ENCODE data around the gene PRXL2A. TPM values are rescaled to one million over a fixed set of nuclear protein-coding genes. Genes with fewer than 3 reads are reported as not detected.

PRXL2A gene
- total RNA-seq, 1 experiment from 2014 or later = 47.1 TPM

DNA sequence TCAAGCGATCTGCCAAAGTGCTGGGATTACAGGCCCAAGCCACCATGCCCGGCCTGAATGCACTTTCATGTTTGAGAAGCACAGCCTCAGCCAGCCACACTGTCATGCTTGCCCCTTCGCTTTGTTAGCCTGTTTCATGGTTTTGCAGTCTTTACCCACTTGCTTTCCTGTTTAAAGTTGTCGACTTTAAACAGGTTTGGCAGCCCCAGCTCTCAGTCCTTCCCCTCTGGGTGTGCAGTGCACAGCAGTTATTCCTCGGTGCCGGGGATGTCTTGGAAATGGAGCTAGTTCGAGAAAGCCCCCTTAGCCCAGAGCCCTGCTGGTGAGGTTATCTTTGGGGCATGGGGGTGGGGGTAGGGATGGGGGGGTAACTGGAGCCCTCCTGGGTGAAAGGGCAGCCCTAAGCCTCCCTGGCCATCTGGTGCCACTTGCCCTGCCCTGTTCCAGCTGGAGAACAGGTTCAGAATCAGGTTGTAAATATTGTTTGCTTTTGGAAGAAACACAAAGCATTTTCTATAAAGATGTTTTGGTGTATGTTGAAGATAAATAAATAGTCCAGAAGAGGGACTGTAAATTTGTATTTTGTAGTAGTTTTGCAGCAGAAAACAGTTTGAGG, 60.6 kb downstream of the PRXL2A start:
- no peak overlapping the region for H3K27ac ChIP-seq (ENCODE audit: insufficient read length, low read depth, low read length)
- no peaks in the 10 kb centered on the region for H4K20me1 ChIP-seq (ENCODE audit: control insufficient read depth, insufficient read depth, insufficient read length)
- peaks cover 2% of the 10 kb centered on the region for H3K79me1 ChIP-seq (ENCODE audit: insufficient read depth, low read depth, low read length, poor library complexity, severe bottlenecking)
- H2BK15ac ChIP-seq (ENCODE audit: low read depth, low read length) = no peak overlapping the region
- no peak overlapping the region for H2AK5ac ChIP-seq (ENCODE audit: insufficient read length, low read length)
- no peak overlapping the region for H3T11ph ChIP-seq (ENCODE audit: low read length)
- WGBS (ENCODE audit: extremely low coverage, insufficient read length, low lambda C conversion rate) = no CpG with 5 or more reads among the region's 7 CpGs
- peaks cover 3% of the 10 kb centered on the region for H3K23me2 ChIP-seq (ENCODE audit: insufficient read length, low read depth, low read length, poor library complexity, severe bottlenecking)
- H3K4ac ChIP-seq (ENCODE audit: low read depth, low read length) = no peak overlapping the region
- DNase-seq = no peak
- H3K79me2 ChIP-seq (ENCODE audit: insufficient read depth, low read length) = peaks cover 5% of the 10 kb centered on the region; the same call in 1 of the 2 replicates
- no peaks in the 10 kb centered on the region for H3K9me3 ChIP-seq (ENCODE audit: control insufficient read depth, low read depth, low read length)
- peaks cover 17% of the 10 kb centered on the region; the same call in 1 of the 2 replicates for H3K4me1 ChIP-seq (ENCODE audit: insufficient read depth, low read length)
- no peak overlapping the region for H3K56ac ChIP-seq (ENCODE audit: insufficient read length, low read depth, low read length)
- no peak overlapping the region for H2AFZ ChIP-seq (ENCODE audit: low read length)
- H3K27me3 ChIP-seq (ENCODE audit: insufficient read depth, low read length) = no peaks in the 10 kb centered on the region; the same call in 1 of the 2 replicates
- no peak overlapping the region for H2BK5ac ChIP-seq (ENCODE audit: insufficient read length, low read length)
- H2BK120ac ChIP-seq (ENCODE audit: low read depth, low read length, poor library complexity, severe bottlenecking) = no peak overlapping the region
- no peak overlapping the region for H2BK20ac ChIP-seq (ENCODE audit: low read depth, low read length, poor library complexity, severe bottlenecking)
- Mint-ChIP-seq H3K27ac (no peak overlapping the region), H3K9me3 (no peaks in the 10 kb centered on the region), H3K4me1 (peaks cover 57 to 71% of the 10 kb centered on the region in 2 experiments), H3K36me3 (ENCODE audit: insufficient read depth in 1 of 3, low read depth in 3 of 3) (peaks cover 8 to 19% (median 19%) of the 10 kb centered on the region in 3 experiments; a peak in 6 of 7 replicates), H3K27me3 (ENCODE audit: low read depth) (peaks cover 53% of the 10 kb centered on the region), H3K4me3 (no peak overlapping the region)
- H4K8ac ChIP-seq (replicated peaks; ENCODE audit: insufficient read length, low read depth, low read length) = no peak overlapping the region
- H3K23ac ChIP-seq (ENCODE audit: insufficient read length, low read depth, low read length) = no peak overlapping the region
- no peak overlapping the region for H3K18ac ChIP-seq (ENCODE audit: insufficient read length, low read depth, low read length)
- TF ChIP-seq, protein P1, sequence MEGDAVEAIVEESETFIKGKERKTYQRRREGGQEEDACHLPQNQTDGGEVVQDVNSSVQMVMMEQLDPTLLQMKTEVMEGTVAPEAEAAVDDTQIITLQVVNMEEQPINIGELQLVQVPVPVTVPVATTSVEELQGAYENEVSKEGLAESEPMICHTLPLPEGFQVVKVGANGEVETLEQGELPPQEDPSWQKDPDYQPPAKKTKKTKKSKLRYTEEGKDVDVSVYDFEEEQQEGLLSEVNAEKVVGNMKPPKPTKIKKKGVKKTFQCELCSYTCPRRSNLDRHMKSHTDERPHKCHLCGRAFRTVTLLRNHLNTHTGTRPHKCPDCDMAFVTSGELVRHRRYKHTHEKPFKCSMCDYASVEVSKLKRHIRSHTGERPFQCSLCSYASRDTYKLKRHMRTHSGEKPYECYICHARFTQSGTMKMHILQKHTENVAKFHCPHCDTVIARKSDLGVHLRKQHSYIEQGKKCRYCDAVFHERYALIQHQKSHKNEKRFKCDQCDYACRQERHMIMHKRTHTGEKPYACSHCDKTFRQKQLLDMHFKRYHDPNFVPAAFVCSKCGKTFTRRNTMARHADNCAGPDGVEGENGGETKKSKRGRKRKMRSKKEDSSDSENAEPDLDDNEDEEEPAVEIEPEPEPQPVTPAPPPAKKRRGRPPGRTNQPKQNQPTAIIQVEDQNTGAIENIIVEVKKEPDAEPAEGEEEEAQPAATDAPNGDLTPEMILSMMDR (conservative IDR thresholded peaks at IDR 0.05) = no peak
- no peak overlapping the region for H3K14ac ChIP-seq (ENCODE audit: insufficient read depth, low read length)
- no peak overlapping the region for H3K4me2 ChIP-seq (ENCODE audit: insufficient read depth, insufficient read length, low read length)
- H3K9ac ChIP-seq (ENCODE audit: extremely low read depth, insufficient read length, low read length) = no peak overlapping the region
- no peak overlapping the region for H4K91ac ChIP-seq (ENCODE audit: insufficient read length, low read depth, low read length)
- H4K5ac ChIP-seq (ENCODE audit: insufficient read length, low read depth, low read length) = no peak overlapping the region
- no peak overlapping the region for H2BK12ac ChIP-seq (ENCODE audit: insufficient read length, low read depth, low read length)
